ENCODE results near the gene DSE. TPM values are rescaled to one million over a fixed set of nuclear protein-coding genes. Genes with fewer than 3 reads are reported as not detected.

The DSE gene
- polyA plus RNA-seq, 3 donors: 14.6 to 36.5 (median 28.4) TPM

DNA sequence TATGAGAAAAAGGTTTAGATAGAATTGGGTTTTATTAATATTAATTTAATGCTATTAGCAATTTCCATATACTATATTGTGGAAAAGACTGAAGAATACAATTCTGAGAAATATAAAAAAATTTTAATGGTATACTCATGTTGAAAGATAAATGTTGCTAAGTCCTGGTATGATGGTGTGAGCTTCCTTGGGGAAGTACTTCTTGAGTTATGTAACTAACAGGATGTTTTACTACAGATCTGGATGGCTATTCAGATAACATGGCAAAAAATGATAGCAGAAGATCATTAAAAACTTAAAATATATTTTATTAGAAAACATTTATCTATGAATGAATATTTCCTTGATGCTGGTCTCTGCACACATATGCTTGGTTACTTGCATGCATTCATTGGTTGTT is 66.9 kb downstream of the DSE start:
- intact Hi-C loops (cut with micrococcal nuclease): no loop called here
- peaks cover 0 to 2% (median 0%) of the 10 kb centered on the region in 3 donors for H3K27me3 Mint-ChIP-seq (ENCODE audit: low read depth in 3 of 3)
- no peak overlapping the region for H3K4me3 Mint-ChIP-seq

DNA sequence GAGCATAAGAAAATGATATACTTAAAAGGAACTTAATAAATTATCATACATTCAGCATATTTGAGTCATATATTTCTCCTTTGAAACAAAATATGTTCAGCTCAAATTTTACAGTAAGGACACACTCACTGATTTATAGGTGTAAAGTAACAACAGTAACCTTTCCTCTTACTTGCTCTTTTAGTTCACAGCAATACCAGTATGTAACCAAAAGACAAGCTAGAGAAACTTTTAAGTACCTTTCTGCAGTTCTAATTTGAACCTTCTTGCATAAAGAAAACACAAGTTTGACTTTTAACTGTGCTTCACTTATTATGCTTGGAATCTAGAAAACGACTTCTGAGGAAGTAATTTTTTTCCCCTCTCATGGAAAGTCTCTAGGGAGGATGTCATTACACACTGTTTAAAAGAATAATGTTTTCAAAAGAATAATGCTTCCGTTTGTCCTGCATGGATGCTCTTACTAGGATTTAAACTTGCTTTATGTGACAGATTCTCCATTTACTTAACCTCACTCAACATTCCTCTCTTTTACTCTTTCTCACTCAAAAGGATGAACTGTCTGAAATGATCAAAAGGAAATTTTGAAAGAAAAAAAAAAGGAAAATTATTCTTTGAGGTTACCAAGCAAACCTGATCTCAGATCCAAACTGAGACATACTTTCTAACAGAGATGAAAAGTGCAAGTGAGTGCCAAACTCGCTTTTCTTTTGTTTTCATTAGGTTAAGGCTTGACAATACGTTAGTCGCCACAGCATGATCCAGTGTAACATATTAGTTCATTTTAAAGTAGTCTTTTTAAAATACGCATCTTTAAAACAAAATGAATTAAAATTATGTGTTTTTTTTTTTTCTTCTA is 68.1 kb downstream of the DSE start:
- WGBS (ENCODE audit: insufficient coverage): 40% methylated on average over 1 of the region's 6 CpGs
- Histone ChIP-seq H4K20me1 (ENCODE audit: insufficient read depth, low read length) (no peaks in the 10 kb centered on the region), H3K36me3 (replicated peaks in 1 of 2; ENCODE audit: control insufficient read depth in 1 of 2, insufficient read depth in 2 of 2, low read length in 2 of 2) (peaks cover 19 to 30% of the 10 kb centered on the region in 2 donors), H3K4me2 (replicated peaks; ENCODE audit: extremely low read depth, low read length, poor library complexity, severe bottlenecking) (no peak overlapping the region), H3K9me3 (replicated peaks in 1 of 2; ENCODE audit: control insufficient read depth in 1 of 2, insufficient read depth in 1 of 2, low read length in 2 of 2) (no peaks in the 10 kb centered on the region), H3K27me3 (ENCODE audit: control insufficient read depth in 2 of 2, insufficient read depth in 2 of 2, low read length in 2 of 2) (no peaks in the 10 kb centered on the region), H3K27ac (ENCODE audit: low read depth in 1 of 2, low read length in 2 of 2) (no peak overlapping the region), H3K9ac (ENCODE audit: insufficient read depth, low read length, poor library complexity, severe bottlenecking) (no peak overlapping the region), H2AFZ (ENCODE audit: insufficient read depth, low read depth, low read length, poor library complexity, severe bottlenecking) (no peak overlapping the region), H3K4me1 (ENCODE audit: control insufficient read depth in 1 of 2, insufficient read depth in 2 of 2, low read length in 2 of 2) (peaks cover 0 to 5% of the 10 kb centered on the region in 2 donors), H3K79me2 (ENCODE audit: insufficient read depth, low read length) (no peaks in the 10 kb centered on the region), H3K4me3 (replicated peaks in 1 of 3; ENCODE audit: low read depth in 2 of 3, low read length in 3 of 3) (no peak overlapping the region)
- no peak overlapping the region for H3K4me3 Mint-ChIP-seq
- H3K36me3 Mint-ChIP-seq: peaks cover 15 to 19% of the 10 kb centered on the region in 2 donors
- TF ChIP-seq, protein P1, sequence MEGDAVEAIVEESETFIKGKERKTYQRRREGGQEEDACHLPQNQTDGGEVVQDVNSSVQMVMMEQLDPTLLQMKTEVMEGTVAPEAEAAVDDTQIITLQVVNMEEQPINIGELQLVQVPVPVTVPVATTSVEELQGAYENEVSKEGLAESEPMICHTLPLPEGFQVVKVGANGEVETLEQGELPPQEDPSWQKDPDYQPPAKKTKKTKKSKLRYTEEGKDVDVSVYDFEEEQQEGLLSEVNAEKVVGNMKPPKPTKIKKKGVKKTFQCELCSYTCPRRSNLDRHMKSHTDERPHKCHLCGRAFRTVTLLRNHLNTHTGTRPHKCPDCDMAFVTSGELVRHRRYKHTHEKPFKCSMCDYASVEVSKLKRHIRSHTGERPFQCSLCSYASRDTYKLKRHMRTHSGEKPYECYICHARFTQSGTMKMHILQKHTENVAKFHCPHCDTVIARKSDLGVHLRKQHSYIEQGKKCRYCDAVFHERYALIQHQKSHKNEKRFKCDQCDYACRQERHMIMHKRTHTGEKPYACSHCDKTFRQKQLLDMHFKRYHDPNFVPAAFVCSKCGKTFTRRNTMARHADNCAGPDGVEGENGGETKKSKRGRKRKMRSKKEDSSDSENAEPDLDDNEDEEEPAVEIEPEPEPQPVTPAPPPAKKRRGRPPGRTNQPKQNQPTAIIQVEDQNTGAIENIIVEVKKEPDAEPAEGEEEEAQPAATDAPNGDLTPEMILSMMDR (IDR thresholded peaks at IDR 0.05): no peak
- H3K27ac Mint-ChIP-seq: no peak overlapping the region
- H3K27me3 Mint-ChIP-seq (ENCODE audit: low read depth in 3 of 3): peaks cover 0 to 2% (median 0%) of the 10 kb centered on the region in 3 donors
- intact Hi-C loops (cut with micrococcal nuclease): no loop called here
- no peaks in the 10 kb centered on the region for H3K9me3 Mint-ChIP-seq
- DNase-seq: no peak
- peaks cover 6% of the 10 kb centered on the region for H3K4me1 Mint-ChIP-seq

More for the DNA sequence above, 66.9 kb downstream of the DSE start:
- no peak overlapping the region for H3K27ac Mint-ChIP-seq
- no peaks in the 10 kb centered on the region for H3K9me3 Mint-ChIP-seq
- peaks cover 6% of the 10 kb centered on the region for H3K4me1 Mint-ChIP-seq
- Histone ChIP-seq H3K27ac (ENCODE audit: low read depth in 1 of 2, low read length in 2 of 2) (no peak overlapping the region), H3K27me3 (ENCODE audit: control insufficient read depth in 2 of 2, insufficient read depth in 2 of 2, low read length in 2 of 2) (no peaks in the 10 kb centered on the region), H3K4me2 (replicated peaks; ENCODE audit: extremely low read depth, low read length, poor library complexity, severe bottlenecking) (no peak overlapping the region), H3K9ac (ENCODE audit: insufficient read depth, low read length, poor library complexity, severe bottlenecking) (no peak overlapping the region), H3K79me2 (ENCODE audit: insufficient read depth, low read length) (no peaks in the 10 kb centered on the region), H3K9me3 (replicated peaks in 1 of 2; ENCODE audit: control insufficient read depth in 1 of 2, insufficient read depth in 1 of 2, low read length in 2 of 2) (no peaks in the 10 kb centered on the region), H4K20me1 (ENCODE audit: insufficient read depth, low read length) (no peaks in the 10 kb centered on the region), H3K4me3 (replicated peaks in 1 of 3; ENCODE audit: low read depth in 2 of 3, low read length in 3 of 3) (no peak overlapping the region), H3K36me3 (replicated peaks in 1 of 2; ENCODE audit: control insufficient read depth in 1 of 2, insufficient read depth in 2 of 2, low read length in 2 of 2) (peaks cover 25 to 42% of the 10 kb centered on the region in 2 donors), H3K4me1 (ENCODE audit: control insufficient read depth in 1 of 2, insufficient read depth in 2 of 2, low read length in 2 of 2) (peaks cover 0 to 5% of the 10 kb centered on the region in 2 donors), H2AFZ (ENCODE audit: insufficient read depth, low read depth, low read length, poor library complexity, severe bottlenecking) (no peak overlapping the region)
- peak in 1 of 3 donors; percentile 24 for DNase-seq
- TF ChIP-seq, protein P1 (IDR thresholded peaks at IDR 0.05): no peak
- H3K36me3 Mint-ChIP-seq: peaks cover 21 to 26% of the 10 kb centered on the region in 2 donors
